Measurements from ENCODE around the gene CASKIN2. TPM values are rescaled to one million over a fixed set of nuclear protein-coding genes. Genes with fewer than 3 reads are reported as not detected.

CASKIN2 gene
- total and polyA plus RNA-seq, 10 of the 15 experiments (the other 5 are each of a cell fraction or from before 2014, with no cell fraction given) = 0.02 to 2.7 (median 0.44) TPM; not detected in 1

- TF ChIP-seq, protein P1, sequence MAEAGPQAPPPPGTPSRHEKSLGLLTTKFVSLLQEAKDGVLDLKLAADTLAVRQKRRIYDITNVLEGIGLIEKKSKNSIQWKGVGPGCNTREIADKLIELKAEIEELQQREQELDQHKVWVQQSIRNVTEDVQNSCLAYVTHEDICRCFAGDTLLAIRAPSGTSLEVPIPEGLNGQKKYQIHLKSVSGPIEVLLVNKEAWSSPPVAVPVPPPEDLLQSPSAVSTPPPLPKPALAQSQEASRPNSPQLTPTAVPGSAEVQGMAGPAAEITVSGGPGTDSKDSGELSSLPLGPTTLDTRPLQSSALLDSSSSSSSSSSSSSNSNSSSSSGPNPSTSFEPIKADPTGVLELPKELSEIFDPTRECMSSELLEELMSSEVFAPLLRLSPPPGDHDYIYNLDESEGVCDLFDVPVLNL (IDR thresholded peaks at IDR 0.05; ENCODE audit: low read depth, low read length) = no peak
- TF ChIP-seq ZBTB40 (IDR thresholded peaks at IDR 0.05; ENCODE audit: borderline replicate concordance) = no peak
- no peak for TF ChIP-seq EZH2 (IDR thresholded peaks at IDR 0.05; ENCODE audit: borderline replicate concordance, control insufficient read depth, low read depth, low read length)
- no peak for TF ChIP-seq HDAC2 (IDR thresholded peaks at IDR 0.05)
- 0 out of 2 replicates have a peak, but pooled peaks have one; percentile 21 for TF ChIP-seq TCF3 (IDR thresholded peaks at IDR 0.05; ENCODE audit: borderline replicate concordance, insufficient read depth, low read depth, low read length)
- no peak for TF ChIP-seq BCL3 (IDR thresholded peaks at IDR 0.05; ENCODE audit: borderline replicate concordance, insufficient read depth, low read depth, low read length, poor library complexity, severe bottlenecking)
- no peak for TF ChIP-seq ZNF622 (IDR thresholded peaks at IDR 0.05)
- TF ChIP-seq CREB1 (IDR thresholded peaks at IDR 0.05; ENCODE audit: low read depth) = no peak
- no peak for TF ChIP-seq PBX3 (IDR thresholded peaks at IDR 0.05; ENCODE audit: insufficient replicate concordance, low read depth, low read length)
- TF ChIP-seq BMI1 (IDR thresholded peaks at IDR 0.05; ENCODE audit: borderline replicate concordance) = no peak
- no peak for TF ChIP-seq ATF3 (IDR thresholded peaks at IDR 0.05; ENCODE audit: borderline replicate concordance, extremely low read depth, low read depth, low read length)
- TF ChIP-seq WRNIP1 (IDR thresholded peaks at IDR 0.05; ENCODE audit: borderline replicate concordance, low read depth, low read length) = no peak
- TF ChIP-seq, protein P2, sequence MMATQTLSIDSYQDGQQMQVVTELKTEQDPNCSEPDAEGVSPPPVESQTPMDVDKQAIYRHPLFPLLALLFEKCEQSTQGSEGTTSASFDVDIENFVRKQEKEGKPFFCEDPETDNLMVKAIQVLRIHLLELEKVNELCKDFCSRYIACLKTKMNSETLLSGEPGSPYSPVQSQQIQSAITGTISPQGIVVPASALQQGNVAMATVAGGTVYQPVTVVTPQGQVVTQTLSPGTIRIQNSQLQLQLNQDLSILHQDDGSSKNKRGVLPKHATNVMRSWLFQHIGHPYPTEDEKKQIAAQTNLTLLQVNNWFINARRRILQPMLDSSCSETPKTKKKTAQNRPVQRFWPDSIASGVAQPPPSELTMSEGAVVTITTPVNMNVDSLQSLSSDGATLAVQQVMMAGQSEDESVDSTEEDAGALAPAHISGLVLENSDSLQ (IDR thresholded peaks at IDR 0.05) = 0 out of 2 replicates have a peak, but pooled peaks have one; percentile 21
- TF ChIP-seq FOXK2 (IDR thresholded peaks at IDR 0.05) = no peak
- TF ChIP-seq ZNF384 (IDR thresholded peaks at IDR 0.05; ENCODE audit: borderline replicate concordance, low read depth, low read length) = no peak
- no peak for TF ChIP-seq NFYA (IDR thresholded peaks at IDR 0.05; ENCODE audit: borderline replicate concordance, low read depth, low read length)
- TF ChIP-seq MEF2B (IDR thresholded peaks at IDR 0.05; ENCODE audit: partially characterized antibody, poor library complexity, severe bottlenecking) = no peak
- no peak for TF ChIP-seq IRF4 (IDR thresholded peaks at IDR 0.05; ENCODE audit: low read depth, low read length)
- TF ChIP-seq HCFC1 (IDR thresholded peaks at IDR 0.05; ENCODE audit: low read length) = no peak
Measured at GRCh38 chr17:75535119-75535537, 19.8 kb upstream of the CASKIN2 start (continued).

Data from GM12878 (cell line).